Measurements from ENCODE around the gene ATP8A2.

- TF ChIP-seq, protein P1, sequence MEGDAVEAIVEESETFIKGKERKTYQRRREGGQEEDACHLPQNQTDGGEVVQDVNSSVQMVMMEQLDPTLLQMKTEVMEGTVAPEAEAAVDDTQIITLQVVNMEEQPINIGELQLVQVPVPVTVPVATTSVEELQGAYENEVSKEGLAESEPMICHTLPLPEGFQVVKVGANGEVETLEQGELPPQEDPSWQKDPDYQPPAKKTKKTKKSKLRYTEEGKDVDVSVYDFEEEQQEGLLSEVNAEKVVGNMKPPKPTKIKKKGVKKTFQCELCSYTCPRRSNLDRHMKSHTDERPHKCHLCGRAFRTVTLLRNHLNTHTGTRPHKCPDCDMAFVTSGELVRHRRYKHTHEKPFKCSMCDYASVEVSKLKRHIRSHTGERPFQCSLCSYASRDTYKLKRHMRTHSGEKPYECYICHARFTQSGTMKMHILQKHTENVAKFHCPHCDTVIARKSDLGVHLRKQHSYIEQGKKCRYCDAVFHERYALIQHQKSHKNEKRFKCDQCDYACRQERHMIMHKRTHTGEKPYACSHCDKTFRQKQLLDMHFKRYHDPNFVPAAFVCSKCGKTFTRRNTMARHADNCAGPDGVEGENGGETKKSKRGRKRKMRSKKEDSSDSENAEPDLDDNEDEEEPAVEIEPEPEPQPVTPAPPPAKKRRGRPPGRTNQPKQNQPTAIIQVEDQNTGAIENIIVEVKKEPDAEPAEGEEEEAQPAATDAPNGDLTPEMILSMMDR (conservative IDR thresholded peaks at IDR 0.05): no peak
- TF ChIP-seq EZH2 (IDR thresholded peaks at IDR 0.05; ENCODE audit: low read depth): no peak
Observed at GRCh38 chr13:26045142-26045541, 673.4 kb downstream of the ATP8A2 start.
